ENCODE results near the gene GMFB.

Gene GMFB

DNA sequence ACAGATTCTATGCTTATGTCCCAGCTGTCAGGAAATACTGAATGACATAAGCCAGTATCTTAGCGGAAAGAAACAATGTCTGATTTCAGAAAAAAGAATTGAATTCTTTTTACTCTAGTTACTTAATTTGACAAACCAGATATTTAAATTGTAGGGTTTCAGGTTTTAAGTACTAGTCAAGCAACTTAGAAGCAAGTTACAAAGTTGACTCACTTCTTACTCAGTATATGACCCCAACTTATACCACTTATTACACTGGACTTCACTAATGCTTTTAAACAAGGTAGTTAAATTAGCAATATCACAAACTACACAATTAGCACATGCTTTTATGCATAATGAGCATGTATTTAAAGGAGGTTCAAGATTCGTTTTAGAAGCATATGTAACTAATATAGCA lies 7.1 kb downstream of the GMFB start:
- H3K27me3 ChIP-seq (ENCODE audit: control insufficient read depth, insufficient read depth, low read length), result no peaks in the 10 kb centered on the region
- no peak overlapping the region for H3K4me3 ChIP-seq (ENCODE audit: low read length)
- DNase-seq (ENCODE audit: low read depth, low spot score), result no peak
- no CpG with 5 or more reads among the region's 2 CpGs for WGBS (ENCODE audit: insufficient coverage, insufficient read length)
- H3K27ac ChIP-seq (ENCODE audit: low read length), result no peak overlapping the region
- no peaks in the 10 kb centered on the region for H3K36me3 ChIP-seq (ENCODE audit: control insufficient read depth, insufficient read depth, low read length)
- H3K9me3 ChIP-seq (ENCODE audit: control insufficient read depth, insufficient read depth, low read length), result no peaks in the 10 kb centered on the region
- H3K4me1 ChIP-seq (ENCODE audit: control insufficient read depth, insufficient read depth, low read length), result no peaks in the 10 kb centered on the region

DNA sequence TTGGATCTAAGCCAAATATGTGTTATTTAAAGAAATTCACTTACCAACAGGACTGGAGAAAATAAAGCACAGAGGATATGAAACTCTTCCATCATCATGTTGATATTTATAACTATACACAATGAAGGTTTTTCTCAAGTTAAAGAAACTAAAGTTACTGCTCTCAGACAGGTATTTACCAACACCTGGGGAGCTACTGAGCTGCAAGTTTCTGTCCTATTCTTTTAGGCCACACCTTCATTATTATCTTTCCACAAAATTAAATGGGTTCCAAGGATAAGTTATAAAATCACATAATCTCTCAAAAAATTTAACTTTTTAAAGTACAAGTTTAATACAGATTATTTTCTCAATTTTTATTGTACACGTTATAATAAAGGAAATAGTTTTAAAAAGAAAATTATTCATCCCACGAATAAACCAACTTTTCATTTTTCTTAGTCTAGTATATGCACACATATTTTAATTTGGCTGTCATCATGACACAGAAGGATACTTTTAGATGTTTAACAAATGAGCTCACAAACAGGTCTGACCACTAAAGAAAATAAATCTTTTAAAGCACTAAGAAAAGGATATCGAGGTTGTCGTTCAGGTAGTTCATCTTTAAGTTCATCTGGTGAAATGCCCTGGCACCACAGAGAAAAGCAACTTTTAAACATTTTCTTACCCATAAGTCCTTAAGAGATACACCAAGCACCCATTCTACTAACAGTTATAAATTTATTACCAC lies 7.8 kb downstream of the GMFB start:
- Histone ChIP-seq H3K36me3 (ENCODE audit: control insufficient read depth, insufficient read depth, low read length) (no peaks in the 10 kb centered on the region), H3K27ac (ENCODE audit: low read length) (no peak overlapping the region), H3K4me3 (ENCODE audit: low read length) (no peak overlapping the region), H3K27me3 (ENCODE audit: control insufficient read depth, insufficient read depth, low read length) (no peaks in the 10 kb centered on the region), H3K4me1 (ENCODE audit: control insufficient read depth, insufficient read depth, low read length) (no peaks in the 10 kb centered on the region), H3K9me3 (ENCODE audit: control insufficient read depth, insufficient read depth, low read length) (no peaks in the 10 kb centered on the region)
- no CpG with 5 or more reads among the region's 4 CpGs for WGBS (ENCODE audit: insufficient coverage, insufficient read length)
- DNase-seq (ENCODE audit: low read depth, low spot score), result no peak

DNA sequence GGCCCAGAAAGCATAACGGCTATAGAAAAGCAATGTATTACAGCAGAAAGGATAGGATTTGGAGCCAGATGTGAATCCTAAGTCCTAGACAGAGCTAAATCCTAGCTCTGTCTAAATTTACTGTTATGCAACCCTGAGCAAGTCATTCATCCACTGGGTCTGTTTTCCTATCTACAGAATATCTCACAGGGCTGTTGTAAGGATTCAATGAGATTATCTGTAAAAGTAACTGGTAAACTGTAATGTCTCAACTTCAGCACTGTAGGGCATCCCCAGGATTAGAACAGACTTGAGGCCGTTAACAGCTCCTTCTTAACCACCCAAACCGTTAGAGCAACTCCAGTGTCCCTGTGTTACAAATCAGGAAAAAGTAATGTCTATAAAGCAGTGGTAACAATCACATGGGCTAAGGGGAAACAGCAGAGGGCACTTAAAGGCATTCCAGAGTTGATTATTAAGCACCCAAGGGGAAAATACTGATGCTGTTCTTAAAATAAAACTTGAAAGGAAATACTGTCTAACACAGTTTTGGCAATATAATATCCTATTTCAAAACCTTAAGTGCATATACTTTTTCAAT lies 10.1 kb downstream of the GMFB start:
- Histone ChIP-seq H3K27ac (ENCODE audit: low read length) (no peak overlapping the region), H3K4me3 (ENCODE audit: low read length) (no peak overlapping the region), H3K4me1 (ENCODE audit: control insufficient read depth, insufficient read depth, low read length) (no peaks in the 10 kb centered on the region), H3K9me3 (ENCODE audit: control insufficient read depth, insufficient read depth, low read length) (no peaks in the 10 kb centered on the region), H3K27me3 (ENCODE audit: control insufficient read depth, insufficient read depth, low read length) (no peaks in the 10 kb centered on the region), H3K36me3 (ENCODE audit: control insufficient read depth, insufficient read depth, low read length) (no peaks in the 10 kb centered on the region)
- no CpG with 5 or more reads among the region's 3 CpGs for WGBS (ENCODE audit: insufficient coverage, insufficient read length)
- DNase-seq (ENCODE audit: low read depth, low spot score), result no peak

DNA sequence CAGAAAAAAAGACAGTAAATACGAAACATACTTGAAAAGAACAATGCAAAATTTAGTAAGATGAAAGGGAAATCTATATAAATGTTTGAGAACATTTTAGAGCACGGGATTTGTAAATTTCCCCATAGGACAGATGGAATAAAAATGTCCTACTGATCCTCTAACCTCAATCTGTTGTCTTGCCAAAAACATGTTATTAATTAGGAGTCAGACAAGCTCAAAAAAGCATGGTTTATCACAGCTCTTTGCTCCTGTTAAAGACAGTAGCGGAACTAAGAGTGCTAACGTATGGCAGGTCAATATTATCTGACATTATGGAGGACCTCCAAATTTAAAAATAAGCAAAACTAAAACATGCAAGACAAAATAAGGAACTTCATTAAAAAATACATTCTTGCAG lies 12.9 kb downstream of the GMFB start:
- H3K36me3 ChIP-seq (ENCODE audit: control insufficient read depth, insufficient read depth, low read length), result no peaks in the 10 kb centered on the region
- H3K27ac ChIP-seq (ENCODE audit: low read length), result no peak overlapping the region
- H3K27me3 ChIP-seq (ENCODE audit: control insufficient read depth, insufficient read depth, low read length), result no peaks in the 10 kb centered on the region
- WGBS (ENCODE audit: insufficient coverage, insufficient read length), result no CpG with 5 or more reads among the region's 4 CpGs
- H3K9me3 ChIP-seq (ENCODE audit: control insufficient read depth, insufficient read depth, low read length), result no peaks in the 10 kb centered on the region
- no peaks in the 10 kb centered on the region for H3K4me1 ChIP-seq (ENCODE audit: control insufficient read depth, insufficient read depth, low read length)
- H3K4me3 ChIP-seq (ENCODE audit: low read length), result no peak overlapping the region
- DNase-seq (ENCODE audit: low read depth, low spot score), result no peak

DNA sequence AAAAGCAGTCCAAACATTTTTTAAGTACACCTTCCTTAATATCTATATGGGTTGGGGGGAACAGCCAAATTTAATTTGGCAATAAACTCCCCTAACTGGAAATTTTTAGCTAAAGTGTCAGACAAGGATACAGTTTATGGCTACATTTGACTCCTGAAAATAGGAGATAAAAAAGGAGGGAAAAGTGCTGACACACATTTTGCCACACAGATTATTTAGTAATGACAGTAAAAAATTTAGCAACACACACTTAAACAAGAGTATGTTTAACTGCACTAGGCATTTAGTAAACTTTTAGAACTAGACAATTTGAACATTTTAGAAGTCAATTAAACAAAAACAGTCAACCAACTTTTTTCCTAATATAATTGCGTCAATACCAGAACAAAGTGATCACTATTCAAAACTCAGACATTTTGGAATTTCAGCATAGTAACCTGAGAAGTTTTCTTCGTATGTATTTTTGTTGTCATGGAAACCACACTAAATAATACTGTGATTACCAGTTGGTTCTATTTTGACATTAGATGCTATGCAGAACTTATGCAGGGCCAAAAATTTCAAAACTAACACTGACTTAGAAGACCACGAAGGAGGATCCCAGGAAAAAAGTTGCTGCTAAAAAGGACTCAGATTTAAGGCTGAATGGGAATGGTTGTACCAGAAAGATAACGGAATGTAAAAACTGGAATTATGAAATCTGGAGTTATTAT lies 13.4 kb downstream of the GMFB start:
- no CpG with 5 or more reads among the region's 4 CpGs for WGBS (ENCODE audit: insufficient coverage, insufficient read length)
- no peak overlapping the region for H3K4me3 ChIP-seq (ENCODE audit: low read length)
- no peaks in the 10 kb centered on the region for H3K36me3 ChIP-seq (ENCODE audit: control insufficient read depth, insufficient read depth, low read length)
- H3K27ac ChIP-seq (ENCODE audit: low read length), result no peak overlapping the region
- H3K9me3 ChIP-seq (ENCODE audit: control insufficient read depth, insufficient read depth, low read length), result no peaks in the 10 kb centered on the region
- no peaks in the 10 kb centered on the region for H3K27me3 ChIP-seq (ENCODE audit: control insufficient read depth, insufficient read depth, low read length)
- no peaks in the 10 kb centered on the region for H3K4me1 ChIP-seq (ENCODE audit: control insufficient read depth, insufficient read depth, low read length)
- DNase-seq (ENCODE audit: low read depth, low spot score), result no peak

GRCh38 chr14:54474232-54474793 lies 14.5 kb downstream of the GMFB start:
- no peaks in the 10 kb centered on the region for H3K27me3 ChIP-seq (ENCODE audit: control insufficient read depth, insufficient read depth, low read length)
- no peak overlapping the region for H3K27ac ChIP-seq (ENCODE audit: low read length)
- no CpG with 5 or more reads among the region's 2 CpGs for WGBS (ENCODE audit: insufficient coverage, insufficient read length)
- H3K36me3 ChIP-seq (ENCODE audit: control insufficient read depth, insufficient read depth, low read length), result no peaks in the 10 kb centered on the region
- H3K4me3 ChIP-seq (ENCODE audit: low read length), result no peak overlapping the region
- H3K4me1 ChIP-seq (ENCODE audit: control insufficient read depth, insufficient read depth, low read length), result no peaks in the 10 kb centered on the region
- DNase-seq (ENCODE audit: low read depth, low spot score), result no peak
- no peaks in the 10 kb centered on the region for H3K9me3 ChIP-seq (ENCODE audit: control insufficient read depth, insufficient read depth, low read length)

DNA sequence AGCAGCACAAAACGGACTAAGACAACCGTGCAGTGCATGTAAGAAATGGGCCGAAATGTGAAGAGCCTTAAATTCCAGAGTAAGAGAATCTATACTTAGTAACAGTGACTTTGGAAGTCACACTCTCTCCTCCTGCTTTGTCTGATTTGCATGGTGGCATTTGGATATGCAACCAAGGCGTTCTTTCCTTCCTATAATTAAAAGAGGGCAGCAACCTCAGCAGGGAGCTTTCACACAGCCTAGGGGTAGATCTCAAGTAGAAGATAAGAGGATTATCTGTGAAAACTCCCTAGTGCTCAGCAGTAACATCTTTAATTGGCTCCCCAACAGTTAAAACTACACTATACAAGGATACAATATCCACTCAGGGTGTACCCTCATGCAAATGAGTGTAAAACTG lies 16.5 kb downstream of the GMFB start:
- Histone ChIP-seq H3K27ac (ENCODE audit: low read length) (no peak overlapping the region), H3K36me3 (ENCODE audit: control insufficient read depth, insufficient read depth, low read length) (no peaks in the 10 kb centered on the region), H3K27me3 (ENCODE audit: control insufficient read depth, insufficient read depth, low read length) (no peaks in the 10 kb centered on the region), H3K4me1 (ENCODE audit: control insufficient read depth, insufficient read depth, low read length) (no peaks in the 10 kb centered on the region), H3K9me3 (ENCODE audit: control insufficient read depth, insufficient read depth, low read length) (no peaks in the 10 kb centered on the region), H3K4me3 (ENCODE audit: low read length) (no peak overlapping the region)
- DNase-seq (ENCODE audit: low read depth, low spot score), result no peak
- WGBS (ENCODE audit: insufficient coverage, insufficient read length), result no CpG with 5 or more reads among the region's 4 CpGs

DNA sequence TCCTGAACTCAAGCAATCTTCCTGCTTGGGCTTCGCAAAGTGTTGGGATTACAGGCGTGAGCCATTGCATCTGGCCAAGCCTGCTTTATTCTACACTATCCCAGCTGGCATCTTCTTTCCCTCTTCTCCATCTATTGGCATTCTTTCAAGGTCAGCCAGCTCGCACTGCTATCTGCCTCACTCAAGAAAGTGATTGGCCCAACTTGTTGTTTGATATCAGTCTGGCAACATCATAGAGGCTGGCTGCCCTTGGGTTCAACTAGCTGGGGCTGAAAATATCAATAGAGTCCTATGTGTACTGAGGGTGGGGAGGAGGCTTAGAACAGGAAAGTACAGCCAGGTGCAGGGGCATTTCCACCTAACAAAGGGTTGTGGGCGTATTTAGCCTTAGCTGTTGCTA lies 17.1 kb downstream of the GMFB start:
- Histone ChIP-seq H3K27me3 (ENCODE audit: control insufficient read depth, insufficient read depth, low read length) (no peaks in the 10 kb centered on the region), H3K9me3 (ENCODE audit: control insufficient read depth, insufficient read depth, low read length) (no peaks in the 10 kb centered on the region), H3K4me3 (ENCODE audit: low read length) (no peak overlapping the region), H3K36me3 (ENCODE audit: control insufficient read depth, insufficient read depth, low read length) (no peaks in the 10 kb centered on the region), H3K4me1 (ENCODE audit: control insufficient read depth, insufficient read depth, low read length) (no peaks in the 10 kb centered on the region), H3K27ac (ENCODE audit: low read length) (no peak overlapping the region)
- DNase-seq (ENCODE audit: low read depth, low spot score), result no peak
- WGBS (ENCODE audit: insufficient coverage, insufficient read length), result no CpG with 5 or more reads among the region's 4 CpGs

DNA sequence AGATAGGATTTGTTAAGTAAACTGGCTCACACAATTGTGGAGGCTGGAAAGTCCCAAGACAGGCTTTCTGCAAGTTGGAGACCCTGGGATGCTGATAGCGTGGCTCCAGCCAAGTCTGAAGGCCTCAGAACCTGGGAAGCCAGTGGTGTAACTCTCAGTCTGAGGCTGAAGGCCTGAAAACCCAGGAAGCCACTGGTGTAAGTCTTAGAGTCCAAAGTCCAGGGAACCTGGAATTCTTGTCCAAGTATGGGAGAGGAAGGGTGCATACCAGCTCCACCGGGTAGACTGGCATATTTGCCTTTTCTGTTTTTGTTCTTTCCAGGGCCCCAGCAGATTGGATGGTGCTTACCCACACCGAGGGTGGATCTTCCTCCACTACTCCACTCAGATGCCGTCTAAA lies 18.1 kb downstream of the GMFB start:
- Histone ChIP-seq H3K36me3 (ENCODE audit: control insufficient read depth, insufficient read depth, low read length) (no peaks in the 10 kb centered on the region), H3K27ac (ENCODE audit: low read length) (no peak overlapping the region), H3K4me1 (ENCODE audit: control insufficient read depth, insufficient read depth, low read length) (no peaks in the 10 kb centered on the region), H3K27me3 (ENCODE audit: control insufficient read depth, insufficient read depth, low read length) (no peaks in the 10 kb centered on the region), H3K4me3 (ENCODE audit: low read length) (no peak overlapping the region), H3K9me3 (ENCODE audit: control insufficient read depth, insufficient read depth, low read length) (no peaks in the 10 kb centered on the region)
- DNase-seq (ENCODE audit: low read depth, low spot score), result no peak
- whole genome bisulfite sequencing (ENCODE audit: insufficient coverage, insufficient read length), result no CpG with 5 or more reads among the region's 4 CpGs

GRCh38 chr14:54467280-54467679 lies 21.5 kb downstream of the GMFB start:
- H3K4me1 ChIP-seq (ENCODE audit: control insufficient read depth, insufficient read depth, low read length), result no peaks in the 10 kb centered on the region
- no peaks in the 10 kb centered on the region for H3K36me3 ChIP-seq (ENCODE audit: control insufficient read depth, insufficient read depth, low read length)
- no peak overlapping the region for H3K4me3 ChIP-seq (ENCODE audit: low read length)
- DNase-seq (ENCODE audit: low read depth, low spot score), result no peak
- no peaks in the 10 kb centered on the region for H3K9me3 ChIP-seq (ENCODE audit: control insufficient read depth, insufficient read depth, low read length)
- H3K27ac ChIP-seq (ENCODE audit: low read length), result no peak overlapping the region
- H3K27me3 ChIP-seq (ENCODE audit: control insufficient read depth, insufficient read depth, low read length), result no peaks in the 10 kb centered on the region
